HEK293 (cell line): ENCODE measurements around the gene ADAMTS14.

Experiments
- CTCF ChIA-PET: fragments of 350-600 bp; formaldehyde crosslinking; extraction: SDS; loops from one replicate; lab custom pipeline; 2021; ENCODE audit warnings: antibody characterized with exemption; lab: Yijun Ruan, JAX
- POLR2A ChIA-PET: fragments of 300-600 bp; formaldehyde crosslinking; extraction: SDS; loops from one replicate; lab custom pipeline; 2020; ENCODE audit warnings: antibody characterized with exemption, inconsistent platforms; lab: Yijun Ruan, JAX
- H3K27ac ChIP-seq: fragments of 200-500 bp; sonication (Bioruptor generic); 2 replicates; pipeline ENCODE4 v1.5.1; 2014; ENCODE audit warnings: low read depth, low read length, control low read depth, inconsistent platforms; ENCODE audit errors: extremely low read depth
- H3K36me3 ChIP-seq, 2 experiments: fragments of 200-500 bp in 1 of 2; sonication (Bioruptor generic) in 1 of 2; 1 replicate in 1 of 2; 2 replicates in 1 of 2; pipeline ENCODE4 v1.5.1; 2014 to 2017; ENCODE audit warnings: inconsistent platforms in 2 of 2, low read length in 2 of 2; ENCODE audit not compliant: control insufficient read depth in 2 of 2, insufficient read depth in 1 of 2
- H3K4me1 ChIP-seq: fragments of 200-500 bp; sonication (Bioruptor generic); 2 replicates; pipeline ENCODE4 v1.5.1; 2014; ENCODE audit warnings: mild to moderate bottlenecking, low read length, inconsistent platforms; ENCODE audit not compliant: control insufficient read depth, insufficient read depth
- H3K4me3 ChIP-seq: 2 replicates; pipeline ENCODE4 v1.5.1; 2011; ENCODE audit warnings: low read depth, mild to moderate bottlenecking, control low read depth, low read length, moderate library complexity
- H3K9me3 ChIP-seq: fragments of 200-500 bp; sonication (Bioruptor generic); 2 replicates; pipeline ENCODE4 v1.5.1; 2014; ENCODE audit warnings: low read depth, low read length, inconsistent platforms; ENCODE audit not compliant: control insufficient read depth, insufficient read depth
- BCL11A ChIP-seq: fragments of 450-650 bp; formaldehyde crosslinking; IDR thresholded peaks from 2 replicates; pipeline ENCODE4 v1.5.1; 2016; ENCODE audit warnings: low read depth, missing biosample characterization, missing genetic modification characterization
- BCL11B ChIP-seq: fragments of 450-650 bp; formaldehyde crosslinking; IDR thresholded peaks from 2 replicates; pipeline ENCODE4 v1.5.1; 2016; ENCODE audit warnings: low read depth, missing biosample characterization, missing genetic modification characterization
- EGR2 ChIP-seq: fragments of 450-650 bp; formaldehyde crosslinking; IDR thresholded peaks from 2 replicates; pipeline ENCODE4 v1.5.1; 2016; ENCODE audit warnings: low read depth, missing biosample characterization, missing genetic modification characterization
- GLIS2 ChIP-seq: fragments of 450-650 bp; formaldehyde crosslinking; IDR thresholded peaks from 2 replicates; pipeline ENCODE4 v1.5.1; 2016; ENCODE audit warnings: missing biosample characterization, missing genetic modification characterization
- HOXA7 ChIP-seq: sonication (generic); formaldehyde crosslinking; IDR thresholded peaks from 2 replicates; pipeline ENCODE4 v1.8.1; 2022; ENCODE audit warnings: missing genetic modification reagents, borderline replicate concordance
- HOXD13 ChIP-seq: sonication (generic); formaldehyde crosslinking; IDR thresholded peaks from 2 replicates; pipeline ENCODE4 v1.8.0; 2022; ENCODE audit warnings: missing genetic modification reagents, borderline replicate concordance
- KLF10 ChIP-seq: fragments of 450-650 bp; IDR thresholded peaks from 2 replicates; pipeline ENCODE4 v1.5.1; 2018; ENCODE audit warnings: missing biosample characterization, mild to moderate bottlenecking, missing genetic modification characterization
- KLF7 ChIP-seq: fragments of 450-650 bp; formaldehyde crosslinking; IDR thresholded peaks from 2 replicates; pipeline ENCODE4 v1.5.1; 2016; ENCODE audit warnings: missing biosample characterization, missing genetic modification characterization, borderline replicate concordance
- KLF8 ChIP-seq: fragments of 450-650 bp; formaldehyde crosslinking; IDR thresholded peaks from 2 replicates; pipeline ENCODE4 v1.5.1; 2016; ENCODE audit warnings: missing biosample characterization, missing genetic modification characterization
- OSR2 ChIP-seq: fragments of 450-650 bp; formaldehyde crosslinking; IDR thresholded peaks from 2 replicates; pipeline ENCODE4 v1.5.1; 2016; ENCODE audit warnings: missing biosample characterization, missing genetic modification characterization
- TCF7L2 ChIP-seq: IDR thresholded peaks from 2 replicates; pipeline ENCODE4 v1.6.1; 2011; ENCODE audit warnings: low read depth, mild to moderate bottlenecking, inconsistent platforms, low read length, moderate library complexity, borderline replicate concordance
- ZBTB17 ChIP-seq: fragments of 450-650 bp; formaldehyde crosslinking; IDR thresholded peaks from 2 replicates; pipeline ENCODE4 v1.5.1; 2016; ENCODE audit warnings: missing biosample characterization, missing genetic modification characterization
- ZFHX2 ChIP-seq: fragments of 450-650 bp; formaldehyde crosslinking; conservative IDR thresholded peaks from 2 replicates; pipeline ENCODE4 v1.5.1; 2016; ENCODE audit warnings: missing biosample characterization, missing genetic modification characterization
- ZNF19 ChIP-seq: fragments of 450-650 bp; formaldehyde crosslinking; IDR thresholded peaks from 2 replicates; pipeline ENCODE4; 2016; ENCODE audit warnings: missing biosample characterization, missing genetic modification characterization, low read depth
- ZNF266 ChIP-seq: fragments of 450-650 bp; formaldehyde crosslinking; IDR thresholded peaks from 2 replicates; pipeline ENCODE4 v1.5.1; 2016; ENCODE audit warnings: missing biosample characterization, missing genetic modification characterization, low read depth
- ZNF362 ChIP-seq: fragments of 450-650 bp; formaldehyde crosslinking; IDR thresholded peaks from 2 replicates; pipeline ENCODE4 v1.5.1; 2016; ENCODE audit warnings: missing biosample characterization, missing genetic modification characterization
- ZNF549 ChIP-seq: fragments of 450-650 bp; IDR thresholded peaks from 2 replicates; pipeline ENCODE4 v1.5.1; 2018; ENCODE audit warnings: missing biosample characterization, missing genetic modification characterization, mild to moderate bottlenecking, inconsistent platforms, moderate library complexity
- ZNF558 ChIP-seq: fragments of 450-650 bp; formaldehyde crosslinking; IDR thresholded peaks from 2 replicates; pipeline ENCODE4 v1.5.1; 2016; ENCODE audit warnings: missing biosample characterization, missing genetic modification characterization
- ZNF707 ChIP-seq: fragments of 450-650 bp; formaldehyde crosslinking; IDR thresholded peaks from 2 replicates; pipeline ENCODE4 v1.5.1; 2016; ENCODE audit warnings: missing biosample characterization, missing genetic modification characterization
- ZNF776 ChIP-seq: fragments of 450-650 bp; formaldehyde crosslinking; IDR thresholded peaks from 2 replicates; pipeline ENCODE4 v1.5.0; 2017; ENCODE audit warnings: missing biosample characterization, missing genetic modification characterization, borderline replicate concordance
- ZNF830 ChIP-seq: fragments of 450-650 bp; IDR thresholded peaks from 2 replicates; pipeline ENCODE4 v1.5.0; 2018; ENCODE audit warnings: missing biosample characterization, missing genetic modification characterization, low read depth, mild to moderate bottlenecking, moderate library complexity
- ZNF843 ChIP-seq: fragments of 450-650 bp; formaldehyde crosslinking; IDR thresholded peaks from 2 replicates; pipeline ENCODE4 v1.5.1; 2016; ENCODE audit warnings: missing biosample characterization, missing genetic modification characterization
- TF ChIP-seq, protein P1 (sequence below): fragments of 450-650 bp; formaldehyde crosslinking; IDR thresholded peaks from 2 replicates; pipeline ENCODE4 v1.5.1; 2016; ENCODE audit warnings: missing biosample characterization, missing genetic modification characterization, low read depth
- TF ChIP-seq, protein P2 (sequence below): fragments of 450-650 bp; formaldehyde crosslinking; IDR thresholded peaks from 2 replicates; pipeline ENCODE4 v1.5.1; 2016; ENCODE audit warnings: missing biosample characterization, missing genetic modification characterization
- TF ChIP-seq, protein P3 (sequence below): fragments of 450-650 bp; formaldehyde crosslinking; IDR thresholded peaks from 2 replicates; pipeline ENCODE4 v1.5.1; 2016; ENCODE audit warnings: missing biosample characterization, missing genetic modification characterization

ADAMTS14 gene

GRCh38 chr10:70733051-70733450 lies 60.7 kb downstream of the ADAMTS14 start:
- TF ChIP-seq ZFHX2 (no peak), OSR2 (no peak), BCL11B (no peak), ZNF362 (no peak), ZNF843 (tag by site-specific recombination) (no peak), ZNF549 (tag by site-specific recombination) (no peak), GLIS2 (tag by site-specific recombination) (no peak), KLF7 (tag by site-specific recombination) (no peak), HOXA7 (no peak), ZNF776 (tag by site-specific recombination) (no peak), ZNF558 (tag by site-specific recombination) (no peak), BCL11A (no peak), ZBTB17 (tag by site-specific recombination) (no peak), TCF7L2 (no peak), ZNF19 (no peak), EGR2 (tag by site-specific recombination) (no peak), ZNF266 (no peak)
- TF ChIP-seq, protein P1, sequence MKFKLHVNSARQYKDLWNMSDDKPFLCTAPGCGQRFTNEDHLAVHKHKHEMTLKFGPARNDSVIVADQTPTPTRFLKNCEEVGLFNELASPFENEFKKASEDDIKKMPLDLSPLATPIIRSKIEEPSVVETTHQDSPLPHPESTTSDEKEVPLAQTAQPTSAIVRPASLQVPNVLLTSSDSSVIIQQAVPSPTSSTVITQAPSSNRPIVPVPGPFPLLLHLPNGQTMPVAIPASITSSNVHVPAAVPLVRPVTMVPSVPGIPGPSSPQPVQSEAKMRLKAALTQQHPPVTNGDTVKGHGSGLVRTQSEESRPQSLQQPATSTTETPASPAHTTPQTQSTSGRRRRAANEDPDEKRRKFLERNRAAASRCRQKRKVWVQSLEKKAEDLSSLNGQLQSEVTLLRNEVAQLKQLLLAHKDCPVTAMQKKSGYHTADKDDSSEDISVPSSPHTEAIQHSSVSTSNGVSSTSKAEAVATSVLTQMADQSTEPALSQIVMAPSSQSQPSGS (tag by site-specific recombination) = no peak
- TF ChIP-seq, protein P2, sequence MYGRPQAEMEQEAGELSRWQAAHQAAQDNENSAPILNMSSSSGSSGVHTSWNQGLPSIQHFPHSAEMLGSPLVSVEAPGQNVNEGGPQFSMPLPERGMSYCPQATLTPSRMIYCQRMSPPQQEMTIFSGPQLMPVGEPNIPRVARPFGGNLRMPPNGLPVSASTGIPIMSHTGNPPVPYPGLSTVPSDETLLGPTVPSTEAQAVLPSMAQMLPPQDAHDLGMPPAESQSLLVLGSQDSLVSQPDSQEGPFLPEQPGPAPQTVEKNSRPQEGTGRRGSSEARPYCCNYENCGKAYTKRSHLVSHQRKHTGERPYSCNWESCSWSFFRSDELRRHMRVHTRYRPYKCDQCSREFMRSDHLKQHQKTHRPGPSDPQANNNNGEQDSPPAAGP (tag by site-specific recombination) = no peak
- TF ChIP-seq, protein P3, sequence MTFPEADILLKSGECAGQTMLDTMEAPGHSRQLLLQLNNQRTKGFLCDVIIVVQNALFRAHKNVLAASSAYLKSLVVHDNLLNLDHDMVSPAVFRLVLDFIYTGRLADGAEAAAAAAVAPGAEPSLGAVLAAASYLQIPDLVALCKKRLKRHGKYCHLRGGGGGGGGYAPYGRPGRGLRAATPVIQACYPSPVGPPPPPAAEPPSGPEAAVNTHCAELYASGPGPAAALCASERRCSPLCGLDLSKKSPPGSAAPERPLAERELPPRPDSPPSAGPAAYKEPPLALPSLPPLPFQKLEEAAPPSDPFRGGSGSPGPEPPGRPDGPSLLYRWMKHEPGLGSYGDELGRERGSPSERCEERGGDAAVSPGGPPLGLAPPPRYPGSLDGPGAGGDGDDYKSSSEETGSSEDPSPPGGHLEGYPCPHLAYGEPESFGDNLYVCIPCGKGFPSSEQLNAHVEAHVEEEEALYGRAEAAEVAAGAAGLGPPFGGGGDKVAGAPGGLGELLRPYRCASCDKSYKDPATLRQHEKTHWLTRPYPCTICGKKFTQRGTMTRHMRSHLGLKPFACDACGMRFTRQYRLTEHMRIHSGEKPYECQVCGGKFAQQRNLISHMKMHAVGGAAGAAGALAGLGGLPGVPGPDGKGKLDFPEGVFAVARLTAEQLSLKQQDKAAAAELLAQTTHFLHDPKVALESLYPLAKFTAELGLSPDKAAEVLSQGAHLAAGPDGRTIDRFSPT = no peak
- H3K4me3 ChIP-seq = no peak overlapping the region
- H3K36me3 ChIP-seq = no peaks in the 10 kb centered on the region
- no peak overlapping the region for H3K27ac ChIP-seq
- POLR2A ChIA-PET = no interaction called here
- H3K9me3 ChIP-seq = no peaks in the 10 kb centered on the region
- CTCF ChIA-PET = no interaction called here
- no peaks in the 10 kb centered on the region for H3K4me1 ChIP-seq

GRCh38 chr10:70735161-70735560 lies 62.9 kb downstream of the ADAMTS14 start:
- H3K4me3 ChIP-seq = no peak overlapping the region
- ChIA-PET POLR2A (no interaction called here), CTCF (no interaction called here)
- no peaks in the 10 kb centered on the region for H3K36me3 ChIP-seq
- no peak overlapping the region for H3K27ac ChIP-seq
- TF ChIP-seq KLF10 (tag by site-specific recombination) (no peak), HOXD13 (no peak), ZNF830 (tag by site-specific recombination) (no peak), ZNF707 (no peak), KLF8 (tag by site-specific recombination) (no peak)
- TF ChIP-seq, all 188 proteins: peak for 0
- no peaks in the 10 kb centered on the region for H3K4me1 ChIP-seq
- H3K9me3 ChIP-seq = no peaks in the 10 kb centered on the region
